Activated CD4-positive, alpha-beta T cell treated with anti-CD3 and anti-CD28 coated beads, Interleukin-2, amount 50 U/mL, for 48 hours (primary cell): ENCODE data around the gene MAST4.

ENCODE experiments used
- DNase-seq, 2 experiments: peaks; one replicate each; pipeline ENCODE4 v3.0.0-alpha.2; 2020

Gene MAST4

DNA sequence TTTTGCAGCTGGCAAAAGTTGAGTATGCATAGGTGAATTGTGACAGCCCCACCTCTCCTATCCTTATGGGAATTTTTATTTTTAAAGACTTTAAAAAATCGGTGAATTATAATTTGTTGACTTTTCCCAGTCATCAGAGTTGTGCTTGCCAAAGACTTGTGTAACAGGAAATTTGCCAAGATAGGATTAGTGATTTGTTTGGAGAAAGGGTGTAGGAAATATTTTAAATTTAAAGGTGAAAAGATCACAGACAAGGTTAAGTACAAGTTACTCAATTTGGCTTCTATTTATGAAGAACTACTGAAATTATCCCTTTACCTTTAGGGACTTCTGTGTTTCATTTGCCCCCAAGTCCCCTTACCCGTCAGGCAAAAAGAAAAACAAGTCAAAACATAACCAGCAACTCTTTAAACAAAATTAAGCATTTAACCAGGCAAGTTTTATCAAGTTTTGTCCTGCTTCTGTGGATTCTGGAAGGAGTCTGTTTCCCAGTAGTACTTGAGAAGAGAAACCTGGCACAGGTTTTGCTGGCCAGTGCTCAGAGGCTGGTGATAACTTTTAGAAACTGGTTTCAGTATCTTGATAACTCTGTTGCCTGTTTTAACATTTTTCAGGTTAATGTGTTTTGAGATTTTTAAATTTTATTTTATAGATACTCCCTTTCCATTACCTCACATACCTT lies 285.4 kb downstream of the MAST4 start:
- no peak for DNase-seq

DNA sequence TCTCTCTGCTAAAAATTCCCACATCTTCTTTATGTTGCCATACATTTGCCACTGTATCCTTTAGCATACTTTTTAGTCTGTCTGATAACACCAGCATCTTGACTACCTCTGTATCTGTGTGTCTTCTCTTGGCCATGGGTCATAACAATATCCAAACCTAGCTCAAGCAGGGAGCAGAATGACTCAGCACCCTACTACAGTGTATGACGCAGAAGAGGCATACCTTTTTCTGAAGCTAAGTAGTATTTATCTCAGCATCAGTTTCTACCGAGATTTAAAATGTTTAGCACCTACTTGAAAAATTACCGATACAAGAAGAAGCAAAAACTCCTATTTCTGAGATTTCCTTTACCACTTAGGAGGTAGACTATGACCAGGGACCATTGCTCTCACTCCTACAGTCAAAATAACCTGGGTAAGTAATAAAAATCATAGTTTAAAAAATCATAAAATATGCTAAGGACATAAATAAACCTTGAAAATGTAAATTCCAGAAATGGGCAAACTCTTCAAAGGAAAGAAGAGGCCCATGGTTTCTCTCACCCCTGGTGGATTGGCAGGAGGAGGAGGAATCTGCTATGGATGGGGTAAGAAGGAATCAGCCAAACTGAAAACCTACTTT lies 286.5 kb downstream of the MAST4 start:
- DNase-seq: peak in 1 of 2 experiments; percentile 24

DNA sequence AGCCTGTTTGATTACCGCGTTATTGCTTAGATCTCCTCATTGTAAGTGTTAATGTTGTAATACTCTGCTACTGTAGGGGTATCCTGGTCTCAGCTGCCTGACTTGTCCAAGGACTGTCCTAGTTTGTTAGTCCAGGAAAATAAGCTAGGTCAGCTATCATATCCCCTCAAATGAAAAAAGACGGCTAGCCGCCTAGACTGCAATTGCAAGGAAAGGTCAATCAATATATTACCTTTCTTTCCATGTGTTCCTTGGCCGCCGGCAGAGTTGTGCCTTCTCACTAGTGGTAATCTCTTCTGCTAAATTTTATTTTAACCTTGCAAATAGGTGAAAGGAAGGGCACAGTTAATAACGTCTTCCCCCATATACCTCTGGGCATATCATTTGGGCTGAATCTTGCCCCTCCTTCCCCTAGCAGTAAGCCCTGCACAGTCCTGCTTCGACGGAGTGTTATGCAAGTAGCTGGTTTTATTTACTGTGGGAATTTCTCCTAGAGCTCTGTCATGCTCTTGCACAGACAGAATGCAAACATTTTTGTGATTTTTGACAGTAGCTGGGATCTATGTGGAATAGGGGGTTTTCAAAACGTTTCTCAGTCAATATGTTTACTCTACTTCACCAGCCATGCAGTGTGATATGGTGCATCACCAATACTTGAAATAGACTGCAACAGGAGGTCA lies 288.5 kb downstream of the MAST4 start:
- DNase-seq: no peak

DNA sequence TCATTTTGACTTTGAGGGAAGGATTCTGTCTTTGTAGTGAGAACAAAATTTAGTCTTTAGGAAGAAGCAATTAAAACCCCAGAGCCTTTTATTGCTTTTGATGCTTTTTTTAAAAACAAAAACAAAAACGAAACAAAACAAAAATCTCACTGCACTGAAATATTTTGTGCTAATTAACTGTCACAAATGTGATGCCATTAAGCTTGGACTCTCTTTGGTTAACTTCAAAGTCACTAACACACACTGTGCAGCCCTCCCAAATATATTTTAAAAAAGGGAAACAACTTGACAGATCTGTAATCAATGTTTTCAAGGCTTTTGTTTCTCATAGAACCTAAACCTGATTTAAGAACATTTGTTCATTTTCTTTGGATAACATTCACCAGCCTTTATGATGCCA lies 290.7 kb downstream of the MAST4 start:
- DNase-seq: no peak

DNA sequence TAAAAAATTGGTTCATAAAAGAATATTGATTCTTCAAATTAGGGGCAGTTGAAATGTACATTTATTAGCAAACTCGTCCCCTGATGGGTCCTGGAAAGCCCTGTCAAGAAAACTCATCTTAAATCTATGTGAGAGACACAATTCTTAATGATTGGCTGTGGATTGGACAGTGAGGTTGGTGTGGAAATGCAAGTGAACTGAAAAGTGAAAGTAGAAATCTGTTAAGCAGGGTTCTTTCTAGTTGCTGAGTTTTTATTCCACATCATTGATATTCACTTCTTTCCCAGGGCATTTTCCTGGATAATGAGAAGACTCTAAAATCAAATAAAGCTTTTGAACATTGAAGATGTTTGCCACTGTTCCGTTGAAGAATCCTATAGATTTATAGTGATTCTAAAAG lies 292.4 kb downstream of the MAST4 start:
- no peak for DNase-seq

DNA sequence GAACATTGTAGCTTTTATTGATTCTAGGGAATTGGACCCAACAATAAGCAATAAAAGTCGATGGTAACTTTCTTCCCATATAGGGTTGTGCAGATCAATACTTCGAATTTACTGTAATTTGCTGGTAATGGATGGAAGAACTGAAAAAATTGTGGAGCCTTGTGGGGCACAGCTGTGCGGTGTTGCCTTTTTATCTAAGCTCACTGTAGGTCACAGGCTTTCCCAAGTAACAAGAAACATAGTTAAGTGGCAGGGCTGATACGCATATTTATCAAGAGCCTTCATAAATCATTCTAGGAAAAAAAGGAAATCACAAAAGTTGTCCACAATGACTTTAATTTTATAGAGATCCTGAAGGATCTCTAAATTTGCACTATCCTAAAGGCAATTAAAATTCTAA lies 292.9 kb downstream of the MAST4 start:
- DNase-seq: no peak

DNA sequence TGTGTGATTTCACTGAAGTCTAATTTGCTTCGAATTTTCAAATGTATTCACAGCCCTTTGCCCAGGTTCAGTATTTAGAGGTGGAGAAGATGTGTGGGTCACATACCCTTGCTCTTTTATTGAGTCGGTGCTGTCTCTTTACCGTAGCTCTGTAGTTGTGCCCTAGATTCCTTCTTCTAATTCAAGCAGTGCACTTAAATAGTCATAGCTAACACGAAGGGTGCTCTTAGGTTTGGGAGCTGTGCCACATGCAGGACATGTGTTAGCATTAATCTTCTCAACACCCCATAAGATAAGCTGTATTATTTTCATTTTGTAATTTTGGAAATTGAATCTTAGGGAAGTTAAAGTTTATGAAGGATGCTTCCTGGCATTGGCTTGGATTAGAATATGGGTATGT lies 293.3 kb downstream of the MAST4 start:
- DNase-seq: no peak

DNA sequence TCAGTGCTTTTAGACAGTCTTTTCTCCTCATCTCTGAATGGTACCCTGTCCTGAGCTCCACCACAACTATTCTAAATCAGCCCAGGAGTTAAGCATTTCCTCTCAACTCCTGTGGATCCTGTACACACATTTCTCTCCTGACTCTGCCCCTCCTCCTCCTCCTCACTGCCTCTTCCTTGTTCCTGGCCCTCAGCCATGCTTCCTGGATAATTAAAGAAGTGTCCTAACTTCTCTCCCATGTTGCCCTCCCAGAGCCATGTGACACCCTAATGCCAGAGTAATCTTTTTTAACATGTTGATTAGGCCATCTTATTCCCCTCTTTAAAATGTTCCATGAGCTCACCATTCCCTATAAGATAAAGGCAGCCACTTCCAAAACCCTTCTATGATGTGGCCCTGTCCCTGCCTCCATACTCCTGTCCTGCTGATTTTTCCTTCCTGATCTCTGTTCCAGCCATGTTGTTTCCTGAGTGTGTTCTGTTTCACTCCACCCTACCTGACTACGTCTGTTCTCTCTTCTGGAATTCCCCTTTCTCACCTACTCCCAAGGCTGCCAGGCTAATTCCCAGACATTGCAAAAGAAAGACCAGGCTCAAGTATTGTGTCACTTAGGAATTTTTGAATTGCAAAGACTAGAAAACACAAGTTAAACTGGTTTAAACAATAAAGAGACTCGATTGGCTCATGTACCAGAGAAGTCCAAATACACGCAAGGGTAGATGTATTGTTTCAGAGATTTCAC lies 295.2 kb downstream of the MAST4 start:
- DNase-seq: no peak

DNA sequence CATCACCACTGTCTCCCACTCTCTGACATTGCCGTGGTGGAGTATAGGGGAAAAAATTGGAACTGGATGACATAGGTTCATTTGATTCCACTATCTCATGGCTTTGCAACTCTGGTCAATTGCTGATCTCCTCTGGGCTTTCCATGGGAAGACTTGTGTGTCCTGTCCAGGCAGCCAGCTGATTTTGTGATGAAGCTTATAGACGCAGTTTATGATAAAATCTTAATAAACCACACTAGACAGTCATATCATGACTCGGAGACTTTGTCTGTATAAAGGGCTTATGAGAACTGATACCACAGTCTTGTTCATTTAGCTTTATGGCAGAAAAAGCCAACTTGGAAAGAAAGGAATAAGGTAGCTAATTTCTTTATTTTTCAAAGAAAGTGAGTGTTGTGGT lies 296.5 kb downstream of the MAST4 start:
- peak in 1 of 2 experiments; percentile 1 for DNase-seq

DNA sequence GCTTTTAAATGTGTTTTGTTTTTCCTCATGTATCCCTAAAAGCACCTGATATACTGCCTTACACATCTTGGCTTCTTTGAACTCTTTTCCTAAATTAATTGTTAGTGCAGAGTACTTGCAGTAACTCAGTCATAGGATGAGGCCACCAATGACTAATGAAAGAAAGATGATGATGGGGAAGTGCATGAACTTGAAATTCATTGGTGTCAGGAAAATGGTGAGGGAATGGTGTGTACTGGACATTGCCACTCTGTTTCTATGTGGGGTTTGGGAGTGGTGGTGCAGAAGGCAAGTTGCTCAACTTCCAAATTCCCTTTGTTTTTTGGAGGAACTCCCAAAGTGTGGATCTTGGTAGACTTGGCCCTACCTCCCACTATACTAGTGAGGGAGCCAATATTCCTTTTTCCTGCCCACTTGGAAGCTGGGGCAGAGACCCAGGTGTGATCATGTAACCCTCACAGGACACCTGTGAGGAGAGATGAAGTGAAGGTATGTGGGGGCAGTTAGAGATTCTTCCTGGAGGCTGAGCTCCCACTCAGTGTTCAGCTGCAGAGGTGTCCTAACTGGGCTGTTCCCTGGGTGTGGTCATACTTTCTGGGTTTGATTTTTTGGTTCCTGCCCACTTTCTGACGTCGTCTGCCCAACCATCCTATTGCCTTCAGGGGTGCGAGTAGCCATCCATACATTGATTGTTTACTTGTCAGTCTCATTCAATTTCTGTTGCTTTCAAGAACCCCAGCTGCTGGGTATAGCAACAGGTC lies 298.5 kb downstream of the MAST4 start:
- no peak for DNase-seq

DNA sequence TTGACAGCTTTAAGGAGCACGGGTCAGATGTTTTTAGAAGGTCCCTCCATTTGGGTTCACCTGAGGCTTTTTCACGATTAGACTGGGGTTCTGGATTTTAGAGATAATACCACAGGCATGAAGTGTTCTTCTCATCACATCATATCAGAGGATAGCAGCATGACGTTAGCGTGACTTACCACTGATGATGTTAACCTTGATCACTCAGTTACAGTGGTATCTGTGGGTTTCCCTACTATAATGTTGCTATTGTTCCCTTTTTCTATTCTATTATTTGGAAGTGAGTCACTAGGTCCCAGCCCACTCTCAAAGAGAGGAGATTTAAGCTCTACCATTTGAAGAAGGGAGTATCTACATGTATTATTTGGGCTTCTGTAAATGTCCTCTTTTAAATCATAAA lies 300.0 kb downstream of the MAST4 start:
- no peak for DNase-seq

DNA sequence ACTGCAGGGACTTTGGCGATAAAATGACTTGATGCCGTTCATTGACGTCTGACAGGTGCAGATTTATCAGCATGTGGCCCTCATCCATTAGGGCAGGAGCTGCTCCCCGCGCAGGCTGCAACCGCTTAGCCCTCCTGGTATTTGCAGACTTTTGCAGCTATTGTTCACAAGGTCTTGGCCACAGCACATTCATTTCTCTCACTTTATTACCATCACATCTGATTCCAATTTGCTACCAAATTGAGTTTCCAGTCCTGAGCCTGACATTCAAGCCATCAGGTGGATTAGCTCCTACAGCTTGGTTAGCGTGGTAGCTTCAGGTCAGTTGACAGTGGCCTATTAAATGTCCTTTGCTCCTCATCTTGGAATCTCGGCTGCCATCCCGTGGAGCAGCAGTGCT lies 301.2 kb downstream of the MAST4 start:
- DNase-seq: no peak

DNA sequence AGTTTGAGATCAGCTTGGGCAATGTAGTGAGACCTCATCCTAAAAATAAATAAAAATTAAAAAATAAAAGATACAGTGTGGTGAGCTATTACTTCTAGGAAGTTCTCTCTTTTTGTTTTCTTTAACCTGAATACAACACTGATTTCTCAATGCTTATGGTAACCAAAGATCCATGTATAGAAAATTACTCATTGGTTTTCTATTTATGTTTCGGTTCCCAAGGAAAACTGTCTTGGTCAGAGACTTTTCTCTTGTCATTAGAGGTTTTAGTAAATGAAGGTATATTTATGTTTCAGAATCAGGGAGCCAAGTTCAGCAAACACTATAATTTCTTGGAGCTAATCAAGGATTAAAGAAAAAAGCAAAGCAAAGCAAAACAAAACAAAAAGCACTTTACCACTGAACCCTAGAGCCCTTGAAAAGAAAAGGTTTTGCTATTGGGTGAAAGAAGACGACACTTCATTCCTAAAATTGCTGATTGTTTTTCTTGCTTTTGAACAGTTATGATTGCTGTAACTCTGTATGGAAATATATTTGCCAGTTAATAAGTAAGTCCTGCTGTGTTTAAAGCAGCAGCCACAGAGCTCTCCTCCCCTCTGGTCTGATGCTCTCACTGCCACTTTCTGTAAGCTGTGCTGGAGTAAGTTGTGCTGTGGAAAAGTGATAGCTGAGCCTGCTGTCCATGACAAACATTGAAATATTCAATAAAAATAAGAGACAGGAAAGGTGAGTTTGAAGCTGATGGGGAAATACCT lies 302.2 kb downstream of the MAST4 start:
- DNase-seq: no peak

DNA sequence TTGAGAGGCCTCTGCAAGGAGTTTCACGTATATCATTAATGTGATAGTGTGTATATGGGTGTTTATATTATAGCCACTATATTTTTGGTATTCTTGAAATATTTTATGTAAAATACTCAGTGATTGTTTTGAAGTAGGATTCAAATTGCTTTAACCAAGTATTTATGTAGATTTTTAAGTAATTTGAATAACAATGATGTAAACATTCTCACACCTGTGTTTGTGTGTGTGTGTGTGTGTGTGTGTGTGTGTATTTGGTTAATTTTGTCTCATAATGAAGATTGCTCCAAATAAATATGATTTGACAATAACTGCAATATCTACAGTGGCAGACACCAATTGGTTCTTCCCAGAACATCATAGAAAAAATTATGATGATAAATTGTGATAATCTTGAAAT lies 307.0 kb downstream of the MAST4 start:
- no peak for DNase-seq

DNA sequence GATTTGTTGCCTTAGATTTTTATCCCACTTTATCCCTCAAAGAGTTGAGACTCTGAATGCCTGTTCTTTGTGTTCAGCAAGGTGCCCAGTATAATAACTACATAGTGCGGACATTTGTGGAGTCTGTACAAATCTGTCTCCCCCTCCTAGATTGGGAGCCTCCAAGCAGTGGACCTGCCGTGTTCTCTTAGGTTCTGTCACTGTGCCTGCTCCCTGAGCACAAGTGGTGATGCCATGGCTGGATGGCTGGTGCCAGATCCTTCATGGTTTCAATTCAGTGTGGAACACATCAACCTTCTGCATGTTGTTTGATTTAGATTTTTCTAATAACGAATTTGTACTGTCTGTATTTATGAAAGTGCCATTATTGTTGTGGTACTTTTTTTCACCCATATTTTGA lies 307.5 kb downstream of the MAST4 start:
- DNase-seq: no peak

DNA sequence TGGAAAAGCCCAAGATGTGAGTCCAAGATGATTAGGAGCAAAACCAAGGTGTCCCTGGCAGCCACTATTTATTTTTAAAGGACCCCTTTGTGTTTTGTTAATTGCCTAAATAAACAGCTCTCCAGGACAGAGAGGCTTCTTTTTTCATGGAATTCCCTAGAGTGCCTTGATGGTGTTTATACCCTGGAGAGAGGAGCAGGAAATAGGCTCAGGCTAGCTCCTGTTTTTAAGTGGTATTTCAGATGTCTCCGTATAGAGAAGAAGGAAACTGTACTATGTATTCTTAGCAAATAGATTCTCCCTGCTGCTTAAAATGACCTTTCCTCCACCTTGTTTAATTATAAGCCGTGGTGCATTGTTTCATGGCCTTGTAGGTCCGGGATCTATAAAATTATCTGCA lies 308.0 kb downstream of the MAST4 start:
- no peak for DNase-seq

DNA sequence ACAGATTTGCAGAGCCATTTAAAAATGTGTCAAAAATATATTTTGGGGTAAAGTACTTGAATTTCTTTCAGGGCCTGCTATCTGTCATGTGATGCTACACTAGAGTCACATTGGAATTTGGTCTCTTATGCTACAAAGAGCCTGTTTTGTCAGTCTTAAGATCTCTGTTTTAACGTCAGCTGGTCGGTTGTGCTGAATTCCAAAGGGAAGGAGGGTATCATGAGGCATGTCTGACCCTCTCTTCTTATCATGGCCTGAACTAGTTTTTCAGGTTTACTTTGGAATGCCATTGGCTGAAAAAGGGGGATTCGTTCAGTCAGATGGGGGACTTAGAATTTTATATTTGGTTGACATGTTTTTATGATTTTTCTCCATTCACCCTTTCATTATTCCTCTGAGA lies 309.8 kb downstream of the MAST4 start:
- DNase-seq: no peak

DNA sequence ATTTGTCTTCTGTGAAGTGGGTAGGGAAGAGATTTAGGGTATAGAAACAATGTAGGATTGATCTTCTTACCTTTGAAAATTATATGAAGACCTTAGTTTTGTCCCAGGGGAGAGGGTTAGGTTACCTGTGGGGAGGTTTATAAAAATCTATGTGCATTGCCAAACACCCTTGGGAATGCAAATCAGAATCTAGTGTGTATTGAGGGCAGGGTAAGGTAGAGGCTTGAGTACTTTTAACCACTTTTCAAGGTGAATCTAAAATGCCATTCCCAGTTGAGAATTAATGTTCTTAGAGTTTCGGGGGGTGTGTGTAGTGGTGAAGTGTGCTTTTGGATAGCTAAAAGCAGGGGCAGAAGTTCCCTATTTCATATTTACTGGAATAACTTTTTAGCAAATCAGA lies 312.0 kb downstream of the MAST4 start:
- no peak for DNase-seq

DNA sequence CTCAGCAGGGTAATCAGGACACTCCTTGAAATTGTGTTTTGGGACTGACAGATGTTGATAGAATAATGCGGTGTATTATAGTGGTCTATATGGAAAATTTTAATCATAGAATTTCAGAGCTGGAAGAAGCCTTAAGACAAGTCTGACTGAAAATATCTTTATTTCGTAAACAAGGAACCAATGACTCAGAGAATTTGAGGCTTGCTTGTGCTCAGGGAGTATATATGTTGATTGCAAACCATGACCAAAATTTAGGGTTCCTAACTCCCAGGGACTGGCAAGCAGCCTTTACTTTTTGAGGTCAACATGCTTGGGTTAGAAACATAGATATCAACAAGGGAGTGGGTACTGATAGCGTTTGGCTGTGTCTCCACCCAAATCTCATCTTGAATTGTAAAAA lies 313.2 kb downstream of the MAST4 start:
- DNase-seq: no peak

DNA sequence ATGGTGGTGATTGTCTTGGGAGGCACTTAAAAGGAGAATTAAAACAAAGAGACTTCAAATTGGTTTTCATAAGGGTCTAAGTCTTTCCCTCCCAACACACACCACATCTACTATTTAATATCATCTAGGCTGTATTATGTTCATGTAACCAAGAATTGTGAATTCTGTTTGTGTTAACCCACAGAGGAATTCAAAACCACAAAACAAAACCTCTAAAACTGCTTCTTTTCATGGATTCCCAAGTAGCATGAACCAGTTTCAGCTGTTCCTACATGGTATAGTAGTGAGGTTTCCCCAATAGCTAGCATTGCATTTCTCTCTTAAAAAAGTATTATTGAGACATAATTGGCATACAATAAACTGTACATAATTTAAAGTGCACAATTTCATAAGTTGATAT lies 316.6 kb downstream of the MAST4 start:
- no peak for DNase-seq

DNA sequence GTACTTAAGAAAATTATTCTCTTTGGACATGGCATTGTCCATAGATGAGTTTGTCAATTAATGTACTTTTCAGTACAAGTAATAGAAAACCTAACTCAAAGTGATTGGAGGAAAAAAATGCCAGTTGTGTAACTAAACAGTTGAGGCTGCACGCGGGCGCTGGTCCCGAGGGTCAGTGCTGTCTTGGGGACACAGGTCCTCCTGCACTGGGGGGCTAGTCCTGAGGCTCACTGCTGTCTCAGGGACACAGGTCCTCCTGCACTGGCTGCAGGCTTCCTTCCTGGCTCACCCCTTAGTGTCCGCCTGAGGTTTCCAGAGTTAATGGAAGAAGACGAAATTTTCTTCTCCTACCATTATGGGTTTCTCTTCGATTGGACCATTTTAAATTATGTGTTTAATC lies 319.3 kb downstream of the MAST4 start:
- DNase-seq: no peak

DNA sequence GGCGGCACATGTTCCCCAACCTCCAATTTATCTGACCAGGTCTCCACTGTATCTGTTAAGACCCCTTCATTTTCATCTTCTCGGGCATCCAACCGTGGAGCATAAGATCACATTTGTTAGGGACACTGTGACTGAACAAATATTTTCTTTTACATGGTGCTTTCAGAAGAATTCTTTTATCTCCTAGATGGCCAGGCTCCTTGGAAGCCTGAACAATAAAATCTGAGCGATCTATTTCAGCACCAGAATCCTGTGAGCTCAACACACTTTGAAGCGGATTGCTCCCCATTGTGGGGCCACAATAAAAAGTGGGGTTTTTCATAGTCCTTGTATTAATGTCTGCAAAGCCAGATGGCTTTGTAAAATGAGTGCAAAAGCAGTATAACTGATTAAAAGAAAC lies 326.7 kb downstream of the MAST4 start:
- no peak for DNase-seq
